ENCODE measurements around the gene SBK3. TPM values are rescaled to one million over a fixed set of nuclear protein-coding genes. Genes with fewer than 3 reads are reported as not detected.
"Not testable (repeated sequence)": the region's sequence is repeated elsewhere in the genome, so short reads cannot be mapped to it uniquely, and the experiment has no call there.

The SBK3 gene
- total RNA-seq, 1 donor from 2014 or later, result 6.7 TPM

DNA sequence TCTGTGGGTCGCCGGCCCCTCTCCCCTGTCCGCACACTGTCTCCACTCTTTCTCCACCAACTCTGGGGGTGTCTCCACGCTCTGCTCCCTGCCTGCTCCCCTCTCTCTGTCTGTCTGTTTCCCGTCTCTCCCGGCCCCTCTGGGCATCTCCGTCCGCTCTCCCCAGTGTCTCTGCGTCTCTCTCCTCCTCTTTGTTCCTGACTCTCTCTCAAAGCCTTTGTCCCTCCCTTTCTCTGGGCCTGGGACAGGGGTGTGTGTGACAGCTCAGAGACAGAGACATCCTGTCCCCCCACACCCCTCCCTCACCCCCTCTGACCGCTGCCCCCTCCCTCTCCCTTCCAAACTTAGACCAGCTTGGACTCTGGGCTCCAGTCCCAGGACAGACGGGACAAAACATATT lies 668 bp upstream of the SBK3 start:
- no peak for DNase-seq (ENCODE audit: low spot score)

GRCh38 chr19:55544776-55545439 lies 435 bp downstream of the SBK3 start:
- intact Hi-C loops (cut with DNase I), result loop anchor here (5.0 kb wide), 1 partner anchor 37 kb away; the partner anchor contains the start of gene ZNF579
- DNase-seq (ENCODE audit: low spot score), result no peak

More for the DNA sequence above, 668 bp upstream of the SBK3 start:
- intact Hi-C loops (cut with DNase I), result loop anchor here (1.0 to 5.0 kb wide), 2 partner anchors 18 to 36 kb away; partner anchors contain the start of gene ZNF579

- intact Hi-C loops (cut with DNase I), result no loop called here
- no peak for DNase-seq (ENCODE audit: low spot score)
These were observed 1.3 kb downstream of the SBK3 start for GRCh38 chr19:55544014-55544413.

GRCh38 chr19:55543567-55543966 lies 1.8 kb downstream of the SBK3 start:
- intact Hi-C loops (cut with DNase I), result no loop called here
- no peak for DNase-seq (ENCODE audit: low spot score)

- no peak for DNase-seq (ENCODE audit: low spot score)
- intact Hi-C loops (cut with DNase I), result no loop called here
These were observed 3.0 kb downstream of the SBK3 start for GRCh38 chr19:55542292-55542855.

- no peak for DNase-seq (ENCODE audit: low spot score)
- intact Hi-C loops (cut with DNase I), result no loop called here
These were observed 4.3 kb downstream of the SBK3 start for GRCh38 chr19:55541091-55541490.

- intact Hi-C loops (cut with DNase I), result no loop called here
- DNase-seq (ENCODE audit: low spot score), result no peak
These were observed 4.7 kb downstream of the SBK3 start for GRCh38 chr19:55540619-55541018.

DNA sequence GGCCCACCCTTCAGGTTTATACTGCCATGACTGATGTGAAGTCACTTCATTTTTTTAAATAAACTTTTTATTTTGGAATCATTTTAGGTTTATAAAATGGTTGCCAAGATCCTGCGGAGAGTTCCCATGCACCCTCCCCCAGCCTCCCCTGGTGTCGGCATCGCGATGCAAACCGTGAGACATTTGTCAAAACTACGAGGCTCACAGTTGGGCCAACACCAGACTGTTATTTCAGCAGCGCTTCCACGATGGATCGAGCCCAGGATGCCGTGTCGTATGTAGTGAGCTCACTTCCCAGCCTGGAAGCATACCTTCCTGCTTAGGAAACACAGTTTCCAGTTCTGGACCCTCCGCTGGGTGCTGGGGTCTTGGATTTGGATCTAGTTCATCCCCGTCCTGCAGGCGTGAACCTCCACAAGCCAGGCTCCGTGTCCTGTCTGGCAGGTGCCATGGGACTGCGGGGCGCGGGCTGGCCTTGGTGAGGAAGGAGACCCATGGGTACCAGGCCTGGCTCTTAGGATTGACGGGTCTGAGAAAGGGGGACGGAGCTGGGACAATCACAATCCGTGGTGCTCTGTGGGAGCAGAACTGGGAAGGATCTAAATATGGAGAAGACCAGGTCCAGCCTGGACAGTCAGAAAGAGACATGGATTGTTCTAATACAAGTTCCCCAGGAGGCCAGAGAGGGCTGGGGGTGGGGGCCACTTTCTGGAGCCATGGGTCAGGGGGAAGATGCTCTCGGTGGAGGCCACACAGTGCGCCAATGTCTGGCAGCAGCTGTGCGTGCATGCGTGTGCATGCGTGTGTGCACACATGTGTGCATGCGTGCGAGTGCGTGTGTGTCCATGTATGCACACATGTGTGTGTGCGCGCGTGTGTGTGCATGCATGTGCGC lies 6.0 kb downstream of the SBK3 start:
- DNase-seq (ENCODE audit: low spot score), result no peak
- intact Hi-C loops (cut with DNase I), result no loop called here

GRCh38 chr19:55538132-55538531 lies 7.2 kb downstream of the SBK3 start:
- DNase-seq (ENCODE audit: low spot score), result no peak
- intact Hi-C loops (cut with DNase I), result no loop called here

DNA sequence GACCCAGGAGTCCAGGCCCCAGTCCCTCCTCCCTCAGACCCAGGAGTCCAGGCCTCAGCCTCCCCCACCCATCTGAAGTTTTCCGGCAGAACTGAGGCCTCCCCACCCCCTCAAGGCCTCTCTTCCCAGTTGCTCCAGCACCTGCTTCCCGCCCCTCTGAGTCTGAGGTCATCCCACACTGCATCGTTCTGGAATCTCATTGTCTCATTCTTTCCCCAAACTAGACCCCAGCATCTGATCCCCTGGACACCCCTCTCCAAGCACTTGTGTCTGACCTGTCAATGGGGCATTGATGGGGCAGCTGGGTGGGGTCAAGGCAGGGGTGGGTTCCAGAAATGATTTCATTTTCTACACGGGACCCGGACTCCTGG lies 7.6 kb downstream of the SBK3 start:
- intact Hi-C loops (cut with DNase I), result no loop called here
- DNase-seq (ENCODE audit: low spot score), result no peak

GRCh38 chr19:55536951-55537740 lies 8.2 kb downstream of the SBK3 start, which contains the start of gene SBK2:
Gene SBK2 (minus strand): TSS chr19:55537133. CDS start chr19:55536294, 839 bp downstream.
- intact Hi-C loops (cut with DNase I), result no loop called here
- no peak for DNase-seq (ENCODE audit: low spot score)

DNA sequence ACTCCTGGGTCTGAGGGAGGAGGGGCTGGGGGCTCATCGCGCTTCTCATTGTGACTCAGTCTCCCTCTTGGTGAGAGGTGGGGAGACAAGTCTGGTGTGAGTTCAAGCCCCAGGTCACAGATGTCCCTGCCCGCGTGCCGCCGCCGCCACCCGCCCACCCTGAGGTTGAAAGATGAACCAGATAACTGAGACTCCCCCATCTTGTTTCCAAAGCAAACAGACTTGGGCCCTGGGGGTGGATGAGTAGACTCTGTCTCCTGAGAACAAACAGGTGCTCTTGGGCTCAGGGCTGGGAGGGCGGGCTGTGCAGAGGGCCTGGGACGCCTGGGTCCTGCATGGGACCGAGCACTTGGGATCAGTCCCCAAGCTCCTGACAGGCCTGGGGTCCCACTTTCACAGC lies 9.0 kb downstream of the SBK3 start:
- intact Hi-C loops (cut with DNase I), result no loop called here
- no peak for DNase-seq (ENCODE audit: low spot score)

DNA sequence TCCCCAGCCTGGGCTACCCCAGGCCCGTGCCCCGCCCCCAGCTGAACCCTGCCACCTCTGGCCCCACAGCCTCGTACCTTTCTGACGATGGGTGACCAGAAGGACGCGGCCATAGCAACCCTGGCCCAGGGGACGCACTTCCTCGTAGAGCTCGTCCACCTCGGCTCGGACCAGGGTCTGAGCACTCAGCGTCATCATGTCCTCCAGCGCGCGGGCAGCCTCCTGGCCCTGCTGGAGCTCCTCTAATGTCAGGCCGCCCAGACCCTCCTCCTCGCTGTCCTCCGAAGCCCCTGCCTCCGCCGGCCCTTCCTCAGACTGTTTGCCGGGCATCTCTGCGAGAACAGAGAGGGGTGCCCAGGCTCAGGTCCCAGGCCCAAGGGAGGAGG lies 9.4 kb downstream of the SBK3 start:
- DNase-seq (ENCODE audit: low spot score), result no peak
- intact Hi-C loops (cut with DNase I), result no loop called here

- no peak for DNase-seq (ENCODE audit: low spot score)
- intact Hi-C loops (cut with DNase I), result no loop called here
These were observed 10.0 kb downstream of the SBK3 start for GRCh38 chr19:55535173-55535964.

GRCh38 chr19:55534280-55534679 lies 11.1 kb downstream of the SBK3 start:
- DNase-seq (ENCODE audit: low spot score); intact Hi-C loops (cut with DNase I): not testable (repeated sequence)

DNA sequence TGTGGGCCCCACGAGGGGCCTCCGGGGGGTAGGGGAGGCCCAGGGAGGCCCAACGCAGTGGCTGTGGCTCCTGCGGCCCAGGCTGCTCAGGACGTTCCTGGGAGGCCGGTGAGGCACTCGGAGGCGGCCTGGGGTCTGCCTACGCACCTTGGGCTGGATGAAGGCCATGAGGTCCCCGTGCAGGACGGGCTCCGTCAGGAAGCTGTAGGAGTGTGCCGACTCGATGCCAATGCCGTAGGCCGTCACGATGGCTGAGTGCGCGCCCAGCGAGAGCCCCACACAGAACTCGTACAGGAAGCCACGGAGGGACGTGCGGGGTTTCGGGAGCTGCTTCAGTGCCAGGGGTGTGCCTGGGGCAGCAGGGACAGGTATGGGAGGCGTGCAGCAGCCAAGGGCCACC lies 14.3 kb downstream of the SBK3 start:
- intact Hi-C loops (cut with DNase I), result no loop called here
- DNase-seq (ENCODE audit: low spot score), result no peak

DNA sequence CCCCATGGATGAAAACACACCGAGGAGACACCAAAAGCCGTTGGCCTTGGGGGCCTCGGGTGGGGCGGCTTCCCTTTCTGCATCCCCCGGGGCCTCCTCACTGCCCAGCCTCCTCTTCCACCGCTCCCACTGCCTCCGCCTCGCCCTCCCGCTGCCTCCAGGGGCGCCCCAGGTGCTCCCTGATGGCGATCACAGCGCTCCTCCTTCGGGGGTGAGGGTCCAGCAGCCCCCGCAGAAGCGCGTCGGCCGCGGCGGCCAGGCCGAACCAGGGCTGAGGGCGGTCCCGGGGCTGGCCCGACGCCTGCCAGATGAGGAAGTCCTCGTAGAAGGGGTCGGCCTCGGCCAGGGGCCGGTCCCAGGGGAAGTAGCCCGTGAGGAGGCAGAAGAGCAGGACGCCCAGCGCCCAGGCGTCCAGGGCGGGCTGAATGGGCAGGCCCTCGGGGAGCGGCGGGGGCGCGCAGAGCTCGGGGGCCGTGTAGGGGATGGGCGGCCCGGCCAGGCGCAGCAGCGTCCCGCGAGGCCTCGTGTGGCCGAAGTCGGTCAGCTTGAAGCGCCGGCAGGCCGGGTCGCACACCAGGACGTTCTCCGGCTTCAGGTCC lies 15.6 kb downstream of the SBK3 start:
- no peak for DNase-seq (ENCODE audit: low spot score)
- intact Hi-C loops (cut with DNase I), result loop anchor here (5.0 kb wide), 1 partner anchor 33 kb away; no protein-coding TSS in a partner anchor

GRCh38 chr19:55528030-55528803 lies 17.1 kb downstream of the SBK3 start:
- no peak for DNase-seq (ENCODE audit: low spot score)
- intact Hi-C loops (cut with DNase I), result loop anchor here (5.0 kb wide), 1 partner anchor 34 kb away; no protein-coding TSS in a partner anchor
